ENCODE measurements around the gene FCER2.

DNA sequence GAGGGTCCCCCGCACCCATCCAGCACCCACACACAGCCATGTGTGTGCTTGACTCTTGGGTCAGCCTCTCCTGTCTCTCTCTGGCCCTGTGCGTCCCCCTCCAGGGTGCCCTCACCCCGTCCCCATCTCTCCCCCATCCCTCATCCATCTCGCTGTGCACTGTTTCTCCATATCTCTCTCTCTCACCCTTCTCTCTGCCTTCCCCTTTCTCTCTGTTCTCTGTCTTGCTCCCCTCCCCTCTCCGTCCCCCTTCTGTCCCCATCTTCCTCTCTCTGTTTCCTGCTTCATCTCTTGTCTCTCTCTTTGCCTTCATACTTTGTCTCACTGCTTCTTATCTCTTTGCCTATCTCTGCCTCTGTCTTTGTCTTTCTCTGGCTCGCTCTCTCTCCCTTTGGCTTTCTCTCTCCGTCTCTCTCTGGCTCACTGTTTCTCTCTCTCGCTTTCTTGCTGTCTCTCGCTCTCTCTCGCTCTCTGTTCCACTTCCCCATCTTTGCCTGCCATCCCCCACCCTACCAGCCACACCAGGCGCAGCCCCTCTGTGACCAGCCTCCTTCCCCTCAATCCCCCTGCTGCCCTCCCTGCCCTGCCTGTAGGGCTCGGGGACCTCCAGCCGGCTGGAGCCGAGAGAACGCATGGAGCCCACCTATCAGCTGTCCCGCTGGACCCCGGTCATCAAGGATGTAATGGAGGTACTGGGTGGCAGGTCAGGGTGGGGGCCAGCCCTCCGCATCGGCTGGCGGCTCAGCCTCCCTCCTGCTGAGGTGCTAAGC lies 56.1 kb downstream of the FCER2 start:
- TF ChIP-seq REST (IDR thresholded peaks at IDR 0.05; ENCODE audit: insufficient read depth in 1 of 2, low read depth in 2 of 2, low read length in 2 of 2) (no peak), TAF1 (IDR thresholded peaks at IDR 0.05; ENCODE audit: borderline replicate concordance, insufficient read depth, low read length) (no peak), POLR2AphosphoS5 (IDR thresholded peaks at IDR 0.05; ENCODE audit: low read depth, low read length) (no peak)

All from PFSK-1 (cell line).